Pancreas (tissue), 10 donors: Measurements from ENCODE around the gene TSPAN8. TPM values are rescaled to one million over a fixed set of nuclear protein-coding genes. Genes with fewer than 3 reads are reported as not detected.

Experiments used
- ATAC-seq, 4 donors: fragments of 200-7000 bp; cut with Tn5 transposase; one replicate each; pipeline versions ENCODE4 v1.8.0 to v1.9.1; 2020; ENCODE audit warnings: mild to moderate bottlenecking in 4 of 4, moderate library complexity in 4 of 4
- DNase-seq, 6 donors: peaks; one replicate each; pipeline ENCODE4 v3.0.0-alpha.2; 2020
- FAIRE-seq: peaks from 2 replicates; lab custom pipeline; 2012; peaks lifted over from hg19 to GRCh38; lab: Jason Lieb, UNC
- H3K27ac ChIP-seq, 4 donors: fragments of 200-600 bp; sonication (generic); 1 replicate in 3 of 4; 2 replicates in 1 of 4; pipeline versions ENCODE4 v1.5.0 to v1.8.0; 2020
- H3K27me3 ChIP-seq, 4 donors: fragments of 200-600 bp; one replicate each; pipeline ENCODE4 v1.8.0; 2021
- H3K36me3 ChIP-seq, 3 donors: fragments of 200-600 bp; sonication (generic) in 1 of 3; one replicate each; pipeline versions ENCODE4 v1.5.0 to v1.8.0; 2020 to 2021
- H3K4me1 ChIP-seq, 3 donors: fragments of 200-600 bp; one replicate each; pipeline ENCODE4 v1.8.0; 2021
- H3K4me3 ChIP-seq, 4 donors: fragments of 200-600 bp; sonication (generic) in 2 of 4; one replicate each; pipeline versions ENCODE4 v1.5.0 to v1.8.0; 2020 to 2021
- H3K9me3 ChIP-seq, 4 donors: fragments of 200-600 bp; one replicate each; pipeline ENCODE4 v1.8.0; 2021
- WGBS, 2 donors: extraction: QIAGEN DNeasy Blood & Tissue Kit; methylation state at CpG; one replicate each; pipeline ENCODE4 v1.1.7; 2013; 5-methylcytosine and 5-hydroxymethylcytosine counted together
- intact Hi-C, 3 donors: fragments of 100-400 bp; cut with DNase I; formaldehyde crosslinking; loops; one replicate each; pipeline versions ENCODE4 v1.11.1 to v1.14.2; 2022
- polyA plus RNA-seq, 2 donors: library from polyadenylated mRNA; stranded (reverse); fragments of 200-250 nt; gene quantifications; one replicate each; pipeline ENCODE4 v1.2.3, GENCODE V29; 2013
- total RNA-seq, 6 donors: library from RNA; stranded (reverse); fragmentation: NEBNext Ultra II Directional in 4 of 6; extraction: Animal tissue kit (Norgen Biotek cat#: 25700) in 4 of 6; gene quantifications; one replicate each; pipeline versions ENCODE4 v1.2.1 to v1.2.4, GENCODE V29; 2021 to 2023
- TF ChIP-seq, protein P1 (sequence below), 4 donors: fragments of 200-600 bp; sonication (generic) in 3 of 4; IDR thresholded peaks; one replicate each; pipeline versions ENCODE4 v1.5.0 to v1.8.0; 2021; ENCODE audit warnings: antibody characterized with exemption in 4 of 4
- donor health status: healthy with polysubstance abuse.
- donor health status: DM: no; HTN: no; CAD: no; lungs with moderate emphysema.
- donor health status: DM: no; HTN: no; CAD: no.
- donor health status: control.
- donor health status: control.
- donor health status: Bipolar disorder and iron deficiency.
- donor health status: DM: yes; HTN: yes; CAD: no.
- donor health status: DM: no; HTN: no; CAD: no.
- donor health status: DM: no; HTN: no; CAD: no.
- donor health status: DM: yes; HTN: yes; CAD: no.

Gene TSPAN8
- total and polyA plus RNA-seq, 8 donors: 21.8 to 95.9 (median 32.1) TPM

DNA sequence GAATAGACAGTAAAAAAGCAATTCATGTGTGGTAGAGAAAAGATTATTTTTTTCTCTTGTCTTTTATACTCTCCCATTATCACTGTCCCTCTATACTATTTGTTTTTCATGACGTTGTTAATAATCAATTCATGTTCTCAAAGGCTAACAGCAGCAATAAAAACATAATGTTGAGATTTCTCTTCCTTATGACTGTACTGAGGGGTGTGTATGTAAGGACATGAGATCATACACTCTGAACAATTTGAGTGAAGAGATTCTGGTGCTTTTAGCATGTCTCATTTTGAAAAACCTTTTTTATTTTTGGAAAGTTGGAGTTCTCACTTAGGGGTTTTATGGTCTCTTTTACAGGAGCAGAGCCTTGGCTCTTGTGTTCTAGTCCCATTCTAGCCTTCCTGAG is 3.8 kb upstream of the TSPAN8 start:
- no peak for ATAC-seq
- Histone ChIP-seq H3K27ac (peak overlapping the region in 2 of 4 donors; percentile 44 to 77), H3K27me3 (no peaks in the 10 kb centered on the region), H3K36me3 (no peaks in the 10 kb centered on the region), H3K4me3 (no peak overlapping the region), H3K9me3 (peaks cover 0 to 3% (median 0%) of the 10 kb centered on the region in 4 donors), H3K4me1 (peaks cover 4 to 64% (median 58%) of the 10 kb centered on the region in 3 donors)
- TF ChIP-seq, protein P1, sequence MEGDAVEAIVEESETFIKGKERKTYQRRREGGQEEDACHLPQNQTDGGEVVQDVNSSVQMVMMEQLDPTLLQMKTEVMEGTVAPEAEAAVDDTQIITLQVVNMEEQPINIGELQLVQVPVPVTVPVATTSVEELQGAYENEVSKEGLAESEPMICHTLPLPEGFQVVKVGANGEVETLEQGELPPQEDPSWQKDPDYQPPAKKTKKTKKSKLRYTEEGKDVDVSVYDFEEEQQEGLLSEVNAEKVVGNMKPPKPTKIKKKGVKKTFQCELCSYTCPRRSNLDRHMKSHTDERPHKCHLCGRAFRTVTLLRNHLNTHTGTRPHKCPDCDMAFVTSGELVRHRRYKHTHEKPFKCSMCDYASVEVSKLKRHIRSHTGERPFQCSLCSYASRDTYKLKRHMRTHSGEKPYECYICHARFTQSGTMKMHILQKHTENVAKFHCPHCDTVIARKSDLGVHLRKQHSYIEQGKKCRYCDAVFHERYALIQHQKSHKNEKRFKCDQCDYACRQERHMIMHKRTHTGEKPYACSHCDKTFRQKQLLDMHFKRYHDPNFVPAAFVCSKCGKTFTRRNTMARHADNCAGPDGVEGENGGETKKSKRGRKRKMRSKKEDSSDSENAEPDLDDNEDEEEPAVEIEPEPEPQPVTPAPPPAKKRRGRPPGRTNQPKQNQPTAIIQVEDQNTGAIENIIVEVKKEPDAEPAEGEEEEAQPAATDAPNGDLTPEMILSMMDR (IDR thresholded peaks at IDR 0.05): no peak
- FAIRE-seq: peak; percentile 92
- intact Hi-C loops: no loop called here
- no peak for DNase-seq
- 11 to 13% methylated on average over 1 of the region's 1 CpG for WGBS, 2 donors

DNA sequence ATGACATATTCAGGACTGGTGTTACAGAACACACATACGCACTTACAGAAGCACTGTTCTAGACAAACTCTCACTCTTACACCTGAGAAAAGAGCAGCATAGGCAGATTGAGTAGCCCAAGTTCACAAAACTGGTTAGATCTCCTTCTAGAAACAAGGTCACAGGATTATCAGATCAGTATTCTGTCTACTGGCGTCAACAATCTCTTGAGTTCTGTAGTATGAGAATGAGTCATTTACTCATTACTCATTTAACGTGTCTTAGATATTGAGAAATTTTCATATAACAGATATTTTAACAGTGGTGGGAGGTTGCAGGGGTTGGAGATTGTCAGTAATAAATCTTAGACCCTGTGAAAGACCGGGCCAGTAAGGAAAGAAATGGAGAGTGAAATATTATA is 2.8 kb upstream of the TSPAN8 start:
- intact Hi-C loops: no loop called here
- 36 to 43% methylated on average over 4 of the region's 4 CpGs for WGBS, 2 donors
- FAIRE-seq (no peak), DNase-seq (no peak), ATAC-seq (peak in 3 of 4 donors; percentile 14 to 39 (median 37))
- Histone ChIP-seq H3K36me3 (no peaks in the 10 kb centered on the region), H3K4me3 (no peak overlapping the region), H3K27ac (peak overlapping the region in 2 of 4 donors; percentile 44 to 77), H3K27me3 (no peaks in the 10 kb centered on the region), H3K9me3 (peaks cover 0 to 3% (median 0%) of the 10 kb centered on the region in 4 donors), H3K4me1 (peaks cover 4 to 66% (median 63%) of the 10 kb centered on the region in 3 donors)
- TF ChIP-seq, protein P1 (IDR thresholded peaks at IDR 0.05): no peak

GRCh38 chr12:71159878-71160277 is 2.1 kb upstream of the TSPAN8 start:
- peak overlapping the region in 2 of 4 donors; percentile 44 to 77 for H3K27ac ChIP-seq
- FAIRE-seq: no peak
- peaks cover 0 to 3% (median 0%) of the 10 kb centered on the region in 4 donors for H3K9me3 ChIP-seq
- ATAC-seq: no peak
- TF ChIP-seq, protein P1 (IDR thresholded peaks at IDR 0.05): no peak
- H3K4me3 ChIP-seq: no peak overlapping the region
- H3K4me1 ChIP-seq: peaks cover 4 to 72% (median 62%) of the 10 kb centered on the region in 3 donors
- H3K36me3 ChIP-seq: no peaks in the 10 kb centered on the region
- no peaks in the 10 kb centered on the region for H3K27me3 ChIP-seq
- intact Hi-C loops: no loop called here
- no peak for DNase-seq

DNA sequence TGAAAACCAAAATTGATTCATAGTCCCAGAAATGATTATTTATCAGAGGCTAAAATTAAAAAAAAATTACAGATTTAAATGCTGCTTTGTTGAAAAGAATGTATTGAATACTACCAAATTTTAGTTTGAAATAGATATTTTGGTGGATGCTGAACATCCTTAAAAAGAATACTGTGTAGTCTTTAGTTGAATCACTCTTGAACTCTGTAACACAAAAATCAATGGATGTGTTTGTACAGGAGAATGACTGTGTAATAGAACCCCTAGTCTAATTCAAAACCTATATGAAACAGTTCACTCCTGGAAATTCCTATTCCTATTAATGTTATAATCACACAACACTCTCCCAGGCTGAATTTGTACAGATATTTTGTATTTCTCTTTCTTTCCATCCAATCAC is 1.5 kb upstream of the TSPAN8 start:
- intact Hi-C loops: no loop called here
- TF ChIP-seq, protein P1 (IDR thresholded peaks at IDR 0.05): no peak
- Histone ChIP-seq H3K27ac (peak overlapping the region in 2 of 4 donors; percentile 44 to 77), H3K36me3 (no peaks in the 10 kb centered on the region), H3K27me3 (no peaks in the 10 kb centered on the region), H3K4me3 (no peak overlapping the region), H3K9me3 (peaks cover 0 to 3% (median 0%) of the 10 kb centered on the region in 4 donors), H3K4me1 (peaks cover 2 to 72% (median 55%) of the 10 kb centered on the region in 3 donors)
- ATAC-seq (no peak), FAIRE-seq (no peak), DNase-seq (no peak)

DNA sequence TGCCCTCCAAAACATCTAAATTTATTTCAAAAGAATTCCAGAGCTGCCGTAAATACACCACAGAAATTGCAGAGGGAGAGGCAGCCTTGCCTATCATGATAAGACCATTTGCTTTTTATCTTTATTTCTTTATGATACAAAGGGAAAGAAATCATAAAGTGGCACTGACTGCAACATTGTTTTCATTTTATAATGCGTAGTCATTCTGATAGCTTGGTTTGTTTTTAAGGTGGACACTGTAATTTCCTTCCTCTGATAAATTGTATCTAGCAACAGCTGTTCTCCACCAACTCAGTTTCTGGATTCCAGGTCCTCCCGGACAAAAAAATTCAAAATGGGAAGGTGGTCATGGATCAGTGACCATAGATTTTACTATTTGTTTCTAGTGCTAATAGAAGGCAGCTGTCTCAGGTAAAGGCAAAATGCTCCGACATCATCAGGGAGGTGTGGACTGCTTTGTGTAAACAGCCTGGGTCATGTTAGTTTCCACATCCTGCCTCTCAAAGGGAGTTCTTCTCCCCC is 623 bp upstream of the TSPAN8 start:
- TF ChIP-seq, protein P1 (IDR thresholded peaks at IDR 0.05): no peak
- 7 to 10% methylated on average over 4 of the region's 4 CpGs for WGBS, 2 donors
- H3K27ac ChIP-seq: peak overlapping the region in 3 of 4 donors; percentile 44 to 77 (median 47)
- H3K4me3 ChIP-seq: peak overlapping the region in 3 of 4 donors; percentile 14 to 27 (median 23)
- H3K4me1 ChIP-seq: peaks cover 0 to 63% (median 47%) of the 10 kb centered on the region in 3 donors
- H3K36me3 ChIP-seq: no peaks in the 10 kb centered on the region
- no peak for DNase-seq
- H3K27me3 ChIP-seq: no peaks in the 10 kb centered on the region
- FAIRE-seq: peak; percentile 86
- intact Hi-C loops: no loop called here
- ATAC-seq: peak in 3 of 4 donors; percentile 22 to 29 (median 25)
- peaks cover 0 to 3% (median 0%) of the 10 kb centered on the region in 4 donors for H3K9me3 ChIP-seq
